Activated CD8-positive, alpha-beta memory T cell treated with anti-CD3 and anti-CD28 coated beads for 4 hours (primary cell): Measurements from ENCODE around the gene SPTA1.
"Not testable (repeated sequence)": the region's sequence is repeated elsewhere in the genome, so short reads cannot be mapped to it uniquely, and the experiment has no call there.

Experiments
- DNase-seq, 2 donors: peaks; one replicate each; pipeline ENCODE4 v3.0.0-alpha.2; 2020; ENCODE audit warnings: low read depth in 2 of 2

The SPTA1 gene

GRCh38 chr1:158686111-158687009 is at the start of gene SPTA1:
SPTA1 (minus strand) TSS chr1:158686715; CDS start chr1:158686517, 198 bp downstream.
- no peak for DNase-seq

- no peak for DNase-seq
Measured at GRCh38 chr1:158735848-158736247, 49.3 kb upstream of the SPTA1 start.

DNA sequence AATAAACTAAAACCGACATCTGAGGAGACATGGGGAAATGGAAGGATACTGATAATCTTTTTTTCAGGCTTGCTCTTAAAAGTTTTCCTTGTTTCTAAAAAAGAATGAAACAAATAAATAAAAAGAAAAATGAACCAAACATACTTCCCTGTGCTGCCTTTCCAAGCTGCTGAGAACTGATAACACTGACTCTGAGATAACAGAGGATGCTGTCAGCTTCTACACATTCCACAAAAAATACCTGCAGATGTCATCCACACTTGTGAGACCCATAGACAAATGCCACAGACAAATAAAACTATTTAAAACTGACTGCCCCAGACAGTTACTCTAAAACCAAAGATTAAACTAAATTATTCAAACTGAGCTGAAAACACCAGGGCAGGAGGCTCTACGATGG is 46.0 kb upstream of the SPTA1 start:
- DNase-seq = no peak

DNA sequence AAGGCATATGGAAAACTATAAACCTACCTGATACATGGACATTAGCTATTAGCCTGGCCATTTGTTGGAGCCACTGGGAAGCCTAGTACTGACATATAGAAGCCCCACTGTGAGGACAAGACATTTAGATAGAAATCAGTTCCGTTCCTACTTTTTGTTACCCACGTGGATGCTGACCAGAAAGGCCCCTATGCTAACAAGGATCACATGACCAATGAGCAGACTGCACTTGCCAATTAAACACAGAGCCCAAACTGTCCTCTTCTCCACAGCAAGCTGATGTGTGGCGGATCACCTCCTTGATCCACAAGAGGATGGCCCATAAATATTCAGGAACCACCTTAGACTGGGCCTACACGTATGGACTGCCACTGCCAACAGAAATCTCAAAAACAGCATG is 45.2 kb upstream of the SPTA1 start:
- DNase-seq = no peak

- DNase-seq = no peak
Measured at GRCh38 chr1:158730453-158730852, 43.9 kb upstream of the SPTA1 start.

GRCh38 chr1:158728510-158729225 is 42.2 kb upstream of the SPTA1 start:
- DNase-seq = no peak

- no peak for DNase-seq
Measured at GRCh38 chr1:158724442-158724841, 37.9 kb upstream of the SPTA1 start.

DNA sequence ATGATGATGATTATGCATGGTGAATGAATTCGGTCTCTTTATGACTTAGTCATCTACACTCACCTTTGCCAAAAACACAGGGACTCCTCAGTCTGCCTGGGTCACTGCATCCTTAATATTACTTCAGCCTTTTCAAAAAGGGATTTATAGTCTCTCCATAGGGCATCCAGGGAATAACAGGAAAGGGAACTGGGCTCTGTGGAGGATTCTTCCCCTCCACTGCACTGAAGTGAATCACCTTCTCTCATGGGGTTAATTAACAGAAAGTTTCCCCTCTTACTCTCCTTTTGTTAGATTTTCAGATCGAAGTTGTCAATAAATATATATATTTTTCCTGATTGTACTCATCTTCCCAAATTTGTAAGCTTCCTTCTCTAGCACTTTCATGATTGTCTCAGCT is 34.1 kb upstream of the SPTA1 start, which contains the start of gene OR6K3:
Gene OR6K3 (minus strand): TSS at position 101 of the 400 bp plus-strand sequence. CDS start 2,605 bp downstream, outside the sequence.
- no peak for DNase-seq

- DNase-seq = no peak
Measured at GRCh38 chr1:158719664-158720063, 33.1 kb upstream of the SPTA1 start.

DNA sequence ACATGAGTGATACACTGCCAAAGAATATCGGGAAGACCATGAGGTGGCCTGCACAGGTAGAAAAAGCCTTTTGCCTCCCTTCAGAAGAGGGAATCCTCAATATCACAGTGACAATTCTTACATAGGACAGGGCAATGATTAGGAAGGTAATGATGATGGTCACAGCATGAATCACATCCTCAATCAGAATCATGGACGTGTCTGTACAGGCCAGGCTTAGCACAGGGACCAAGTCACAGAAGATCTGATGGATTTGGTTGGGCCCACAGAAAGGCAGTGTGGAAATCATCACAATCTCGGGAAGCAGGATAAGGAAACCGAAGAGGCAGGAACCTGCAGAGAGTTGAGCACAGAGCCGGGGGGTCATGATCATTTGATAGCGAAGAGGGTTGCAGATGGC is 30.8 kb upstream of the SPTA1 start:
- no peak for DNase-seq

GRCh38 chr1:158716335-158716734 is 29.8 kb upstream of the SPTA1 start:
- DNase-seq = no peak

DNA sequence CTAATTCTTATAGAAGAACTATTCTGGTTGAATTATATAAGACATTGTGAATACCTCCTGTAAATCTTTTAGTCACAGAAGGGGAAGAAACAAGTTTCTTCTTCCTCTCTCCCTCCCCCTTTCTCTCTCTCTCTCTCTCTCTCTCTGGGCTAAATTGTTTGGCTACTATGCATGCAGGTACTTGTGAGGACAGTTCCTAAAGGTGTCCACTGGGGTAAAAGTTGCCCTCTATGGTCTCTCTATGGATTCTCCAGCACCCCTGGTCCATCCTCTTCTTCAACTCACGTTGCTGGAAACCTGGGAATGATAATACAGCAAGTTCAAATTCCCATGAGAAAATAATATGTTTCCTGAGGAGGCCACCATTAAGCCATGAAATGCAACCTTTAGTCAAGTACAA is 28.2 kb upstream of the SPTA1 start:
- DNase-seq = no peak

DNA sequence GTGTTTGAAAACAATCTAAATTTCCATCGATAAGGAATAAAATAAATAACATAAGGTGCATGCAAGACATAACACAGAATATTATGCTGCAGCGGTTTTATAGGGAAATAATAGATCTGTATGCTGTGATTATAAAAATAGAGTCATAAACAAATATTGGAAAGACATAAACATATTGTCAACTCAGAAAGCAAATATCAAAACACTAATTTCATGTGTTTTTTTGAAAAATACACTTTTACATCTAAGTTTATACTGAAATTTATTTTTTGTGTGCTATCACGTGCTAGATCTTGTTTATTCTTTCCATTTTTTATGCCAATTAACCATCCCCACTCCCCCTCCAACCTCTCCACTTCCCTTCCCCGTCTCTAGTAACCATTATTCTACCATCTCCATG is 24.6 kb upstream of the SPTA1 start:
- no peak for DNase-seq

DNA sequence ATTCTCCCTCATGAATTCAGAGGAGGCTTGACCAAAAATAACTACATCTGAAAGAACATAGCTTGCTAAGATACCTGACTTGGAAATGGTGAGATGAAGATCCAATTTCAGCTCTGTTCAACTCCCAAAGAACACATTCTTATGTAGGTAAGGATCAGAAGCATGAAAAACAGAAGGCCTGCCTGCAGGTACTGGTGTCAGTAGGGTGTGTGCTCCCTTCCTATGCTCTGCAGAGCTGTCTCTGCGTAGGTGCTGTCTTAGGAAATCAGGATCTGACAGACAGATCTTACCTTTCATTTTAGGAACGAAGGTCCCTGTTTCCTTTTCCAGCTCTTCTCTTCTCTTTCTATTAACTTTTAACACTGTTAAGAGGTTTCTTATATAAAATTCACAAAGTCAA is 19.6 kb upstream of the SPTA1 start:
- DNase-seq = no peak

DNA sequence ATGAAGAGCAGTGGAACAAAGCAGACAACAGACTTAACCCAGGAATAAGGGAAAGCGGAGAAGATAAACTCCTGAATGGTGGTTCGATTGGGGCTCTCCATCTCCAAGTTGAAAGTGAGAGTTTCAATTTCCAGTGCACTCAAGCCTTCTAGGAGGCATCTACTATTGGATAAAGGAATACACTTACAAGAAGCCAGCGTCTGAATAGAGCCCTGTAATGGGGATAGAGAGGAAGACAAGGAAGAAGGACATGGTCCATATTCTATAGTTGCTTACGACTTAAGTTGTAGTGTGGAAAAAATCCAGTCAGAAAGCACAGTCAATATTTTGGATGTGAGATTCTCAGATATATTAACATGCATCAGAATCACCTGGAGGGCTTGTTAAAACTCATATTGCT is 14.0 kb upstream of the SPTA1 start, which contains the start of gene OR6K2:
Gene OR6K2 (minus strand): TSS at position 101 of the 400 bp plus-strand sequence. CDS start 0 bp downstream, at position 101.
- no peak for DNase-seq

GRCh38 chr1:158694596-158694995 is 8.1 kb upstream of the SPTA1 start:
- no peak for DNase-seq

GRCh38 chr1:158692356-158692755 is 5.8 kb upstream of the SPTA1 start:
- DNase-seq = no peak

- DNase-seq = no peak
Measured at GRCh38 chr1:158691907-158692306, 5.4 kb upstream of the SPTA1 start.

DNA sequence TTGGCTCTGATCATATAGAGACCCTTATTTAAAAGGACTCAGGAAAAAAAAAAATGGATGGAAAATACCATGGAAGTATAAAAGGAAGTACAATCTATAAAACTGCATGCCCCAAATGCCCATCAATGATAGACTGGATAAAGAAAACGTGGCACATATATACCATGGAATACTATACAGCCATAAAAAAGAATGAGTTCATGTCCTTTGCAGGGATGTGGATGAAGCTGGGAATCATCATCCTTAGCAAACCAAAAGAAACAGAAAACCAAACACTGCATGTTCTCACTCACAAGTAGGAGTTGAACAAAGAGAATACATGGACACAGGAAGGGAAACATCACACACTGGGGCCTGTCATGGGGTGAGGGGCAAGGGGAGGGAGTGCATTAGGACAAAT is 4.6 kb upstream of the SPTA1 start:
- not testable (repeated sequence) for DNase-seq

DNA sequence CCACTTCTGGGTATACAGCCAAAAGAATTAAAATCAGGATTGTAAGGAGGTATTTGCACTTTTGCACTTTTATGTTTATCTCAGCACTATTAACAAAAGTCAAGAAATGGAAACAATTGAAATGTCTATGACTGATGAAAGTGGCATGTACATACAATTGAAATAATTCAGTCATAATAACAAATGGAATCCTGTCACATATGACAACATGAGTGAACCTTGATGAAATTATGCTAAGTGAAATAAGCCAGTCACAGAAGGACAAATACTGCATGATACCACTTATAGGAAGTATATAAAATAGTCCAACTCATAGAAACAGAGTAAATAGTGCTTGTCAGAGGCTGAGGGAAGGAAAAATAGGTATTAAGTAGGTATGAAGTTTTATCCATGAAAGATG is 3.4 kb upstream of the SPTA1 start:
- DNase-seq = no peak

DNA sequence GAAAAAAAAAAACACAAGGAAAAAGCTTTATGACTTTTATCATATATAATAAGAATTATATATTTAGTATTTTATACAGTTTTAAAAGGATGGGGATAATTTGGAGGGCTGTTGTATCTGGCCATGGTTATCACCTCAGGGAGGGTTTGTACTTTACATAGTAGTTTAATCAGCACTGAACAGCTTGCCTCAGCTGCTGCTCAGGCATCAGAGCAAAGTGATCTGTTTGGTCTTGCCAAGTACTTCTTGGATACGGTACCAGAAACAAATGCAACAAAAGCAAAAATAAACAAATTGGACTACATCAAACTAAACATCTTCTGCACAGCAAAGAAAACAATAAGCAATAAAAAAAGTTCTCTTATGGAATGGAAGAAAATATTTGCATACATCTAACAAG is 2.6 kb upstream of the SPTA1 start:
- DNase-seq = no peak

DNA sequence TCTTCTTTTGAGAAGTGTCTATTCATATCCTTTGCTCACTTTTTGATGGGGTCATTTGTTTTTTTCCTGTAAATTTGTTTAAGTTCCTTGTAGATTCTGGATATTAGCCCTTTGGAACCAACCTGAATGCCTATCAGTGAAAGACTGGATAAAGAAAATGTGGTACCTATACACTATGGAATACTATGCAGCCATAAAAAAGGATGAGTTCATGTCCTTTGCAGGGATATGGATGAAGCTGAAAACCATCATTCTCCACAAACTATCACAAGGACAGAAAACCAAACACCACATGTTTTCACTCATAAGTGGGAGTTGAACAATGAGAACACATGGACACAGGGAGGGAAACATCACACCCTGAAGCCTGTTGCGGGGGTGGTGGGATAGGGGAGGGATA is 1.8 kb upstream of the SPTA1 start:
- not testable (repeated sequence) for DNase-seq

DNA sequence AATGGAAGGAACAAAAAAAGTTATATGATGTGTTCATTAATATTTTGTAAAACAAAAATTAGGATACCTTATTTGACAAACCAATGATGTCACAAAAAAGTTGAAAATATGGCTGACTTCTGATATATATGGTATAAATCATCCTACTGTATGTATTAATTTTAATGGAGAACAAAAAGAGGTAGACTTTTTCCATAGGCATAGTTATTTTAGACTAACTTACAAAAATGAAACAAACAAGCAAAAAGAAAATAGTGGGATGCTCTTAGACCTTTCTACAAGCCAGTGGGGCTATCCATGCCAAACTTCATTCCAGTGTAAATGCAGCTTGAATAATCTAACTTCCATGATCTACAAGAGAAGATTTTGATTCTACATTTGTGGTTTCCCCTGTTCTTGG is 522 bp upstream of the SPTA1 start:
- DNase-seq = no peak
